GM12874 (cell line): Measurements from ENCODE around the gene UBE2V1.
A peak's percentile ranks its signal among the peaks of the same experiment; 100 is the strongest.

Source experiments
- TF ChIP-seq, protein P1 (sequence below): IDR thresholded peaks from 2 replicates; pipeline ENCODE4 v1.5.1; 2011; ENCODE audit warnings: low read depth, mild to moderate bottlenecking, control low read depth, low read length, moderate library complexity; ENCODE audit not compliant: insufficient read depth

UBE2V1 gene

DNA sequence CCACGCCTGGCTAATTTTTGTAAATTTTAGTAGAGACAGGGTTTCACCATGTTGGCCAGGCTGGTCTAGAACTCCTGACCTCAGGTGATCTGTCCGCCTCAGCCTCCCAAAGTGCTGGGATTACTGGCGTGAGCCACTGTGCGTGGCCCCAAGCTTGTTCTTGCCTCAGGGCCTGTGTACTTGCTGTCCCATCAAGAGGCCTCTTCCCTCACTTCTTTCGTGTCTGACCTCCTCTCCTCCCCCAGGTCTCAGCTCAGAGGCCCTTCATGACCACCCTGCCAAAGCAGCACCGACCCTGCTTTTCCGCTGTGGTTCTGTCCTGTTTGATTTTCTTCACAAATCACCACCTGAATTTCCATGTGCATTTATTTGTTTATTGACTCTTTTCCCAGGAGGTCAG lies 10.5 kb upstream of the UBE2V1 start:
- TF ChIP-seq, protein P1, sequence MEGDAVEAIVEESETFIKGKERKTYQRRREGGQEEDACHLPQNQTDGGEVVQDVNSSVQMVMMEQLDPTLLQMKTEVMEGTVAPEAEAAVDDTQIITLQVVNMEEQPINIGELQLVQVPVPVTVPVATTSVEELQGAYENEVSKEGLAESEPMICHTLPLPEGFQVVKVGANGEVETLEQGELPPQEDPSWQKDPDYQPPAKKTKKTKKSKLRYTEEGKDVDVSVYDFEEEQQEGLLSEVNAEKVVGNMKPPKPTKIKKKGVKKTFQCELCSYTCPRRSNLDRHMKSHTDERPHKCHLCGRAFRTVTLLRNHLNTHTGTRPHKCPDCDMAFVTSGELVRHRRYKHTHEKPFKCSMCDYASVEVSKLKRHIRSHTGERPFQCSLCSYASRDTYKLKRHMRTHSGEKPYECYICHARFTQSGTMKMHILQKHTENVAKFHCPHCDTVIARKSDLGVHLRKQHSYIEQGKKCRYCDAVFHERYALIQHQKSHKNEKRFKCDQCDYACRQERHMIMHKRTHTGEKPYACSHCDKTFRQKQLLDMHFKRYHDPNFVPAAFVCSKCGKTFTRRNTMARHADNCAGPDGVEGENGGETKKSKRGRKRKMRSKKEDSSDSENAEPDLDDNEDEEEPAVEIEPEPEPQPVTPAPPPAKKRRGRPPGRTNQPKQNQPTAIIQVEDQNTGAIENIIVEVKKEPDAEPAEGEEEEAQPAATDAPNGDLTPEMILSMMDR = no peak

DNA sequence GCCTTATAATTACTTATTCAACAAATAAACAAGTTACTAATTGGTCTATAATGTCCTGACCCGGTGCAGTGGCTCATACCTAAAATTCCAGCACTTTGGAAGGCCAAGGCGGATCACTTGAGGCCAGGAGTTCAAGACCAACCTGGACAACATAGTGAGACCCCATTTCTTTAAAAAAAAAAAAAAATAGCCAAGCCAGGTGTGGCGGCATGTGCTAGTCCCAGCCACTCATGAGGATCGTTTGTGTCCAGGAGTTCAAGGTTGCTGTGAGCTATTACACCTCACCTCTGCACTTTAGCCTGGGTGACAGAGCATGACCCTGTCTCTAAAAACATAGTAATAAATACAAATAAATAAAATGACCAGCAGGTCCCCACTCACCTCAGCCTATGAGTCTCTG lies 9.8 kb upstream of the UBE2V1 start:
- TF ChIP-seq, protein P1 = no peak

DNA sequence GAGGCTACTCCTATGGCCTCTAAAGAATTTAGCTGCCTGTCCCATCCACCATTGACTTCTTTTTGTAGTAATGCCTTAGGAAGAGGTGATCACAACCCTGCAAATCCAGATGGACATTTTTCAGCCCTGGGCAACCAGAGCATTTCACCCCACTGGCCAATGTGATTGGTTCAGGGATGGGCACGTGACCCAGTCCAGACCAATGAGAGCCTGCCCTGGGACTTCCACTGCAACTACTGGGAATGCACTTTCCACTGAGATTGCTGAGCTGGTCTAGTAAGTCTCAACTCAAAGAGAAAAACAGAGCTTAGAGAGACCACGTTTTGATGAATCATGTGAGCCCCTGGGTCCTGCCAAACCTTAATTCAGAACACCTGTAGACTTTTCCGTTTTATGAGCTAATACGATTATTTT lies 8.9 kb upstream of the UBE2V1 start:
- TF ChIP-seq, protein P1 = no peak

GRCh38 chr20:50120935-50121693 lies 8.2 kb upstream of the UBE2V1 start:
- TF ChIP-seq, protein P1 = peak; percentile 87

DNA sequence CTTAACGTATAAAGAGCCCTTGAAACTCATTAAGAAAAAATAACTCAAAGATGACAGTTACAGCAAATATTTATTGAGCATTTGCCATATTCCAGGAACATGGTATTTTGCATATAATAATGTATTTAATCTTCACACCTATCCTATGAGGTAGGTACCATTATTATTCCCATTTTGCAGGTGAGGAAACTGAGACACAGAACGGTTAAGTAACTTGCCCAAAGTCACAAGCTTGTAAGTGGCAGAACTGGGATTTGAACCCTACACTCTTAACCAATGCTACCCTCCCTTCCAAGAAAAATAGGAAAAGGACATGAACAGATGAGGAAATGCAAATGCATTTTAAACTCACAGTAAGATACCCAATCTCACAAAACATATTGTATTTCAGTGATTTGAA lies 5.3 kb upstream of the UBE2V1 start:
- TF ChIP-seq, protein P1 = no peak

DNA sequence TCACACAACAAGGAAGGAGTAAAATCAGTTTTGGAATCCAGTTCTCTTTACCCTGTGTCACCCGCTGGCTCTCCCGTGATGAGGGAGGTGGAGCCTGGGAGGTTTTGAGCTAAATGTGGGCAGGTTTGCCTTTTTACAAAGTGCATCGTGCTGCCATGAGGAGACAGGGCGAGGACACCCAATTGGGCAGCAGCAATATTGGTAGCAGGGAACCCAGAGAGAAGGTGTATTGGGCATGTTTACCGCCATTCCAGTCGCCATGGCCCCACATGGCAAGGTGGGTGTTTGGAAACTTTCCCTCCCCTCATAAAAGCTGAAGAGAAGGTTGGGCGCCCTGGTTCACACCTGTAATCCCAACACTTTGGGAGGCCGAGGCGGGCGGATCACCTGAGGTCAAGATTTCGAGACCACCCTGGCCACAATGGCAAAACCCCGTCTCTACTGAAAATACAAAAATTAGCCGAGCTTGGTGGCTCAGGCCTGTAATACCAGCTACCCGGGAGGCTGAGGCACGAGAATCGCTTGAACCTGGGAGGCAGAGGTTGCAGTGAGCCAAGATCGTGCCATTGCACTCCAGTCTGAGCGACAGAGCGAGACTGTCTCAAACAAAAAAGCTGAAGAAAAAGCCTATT lies 3.5 kb upstream of the UBE2V1 start:
- TF ChIP-seq, protein P1 = no peak

DNA sequence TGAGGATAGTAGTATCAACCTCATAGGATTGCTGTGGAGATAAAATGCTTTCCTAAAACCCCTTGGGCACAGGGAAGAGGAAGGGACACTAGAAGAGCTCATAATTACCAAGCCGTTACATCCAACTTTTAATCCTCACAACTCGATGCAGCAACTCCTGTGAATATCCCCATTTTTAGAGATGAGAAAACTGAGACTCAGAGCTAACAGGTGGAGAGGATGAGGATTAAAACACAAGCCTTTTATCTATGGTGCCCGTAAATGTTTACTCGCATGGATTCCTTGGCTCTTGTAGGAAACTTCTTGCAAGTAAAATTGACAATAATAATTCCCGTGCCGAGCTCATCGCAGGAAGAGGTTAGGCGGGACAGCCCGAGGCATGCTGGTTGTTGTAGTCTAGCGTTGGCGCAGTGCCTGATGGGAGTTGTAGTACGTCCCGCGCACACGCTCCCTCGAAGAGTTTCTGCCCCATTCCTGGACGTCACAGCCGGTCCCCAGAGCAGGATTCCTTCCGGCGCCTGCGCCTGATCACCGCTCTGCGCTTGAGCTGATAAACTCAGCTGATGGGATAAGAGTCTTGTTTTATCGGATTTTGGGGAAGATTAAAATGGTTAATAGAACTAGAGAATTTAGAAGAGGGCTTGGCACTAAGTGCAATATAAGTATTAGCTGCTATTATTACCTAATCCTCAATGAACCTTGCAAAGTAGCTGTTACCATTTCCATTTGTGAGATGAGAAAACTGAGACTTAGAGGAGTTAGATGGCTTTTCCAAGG lies 2.8 kb upstream of the UBE2V1 start:
- TF ChIP-seq, protein P1 = no peak
